Uterus (tissue), 4 donors: ENCODE measurements around the gene MUC20. TPM values are rescaled to one million over a fixed set of nuclear protein-coding genes. Genes with fewer than 3 reads are reported as not detected.
"Not testable (repeated sequence)": the region's sequence is repeated elsewhere in the genome, so short reads cannot be mapped to it uniquely, and the experiment has no call there.

Experiments
- DNase-seq, 2 donors: peaks; one replicate each; pipeline ENCODE4 v3.0.0-alpha.2; 2019 to 2020
- H3K27ac ChIP-seq, 2 donors: fragments of 200-600 bp; sonication (generic); 1 replicate in 1 of 2; 2 replicates in 1 of 2; pipeline ENCODE4 v1.5.1; 2016 to 2018
- H3K27me3 ChIP-seq, 2 donors: fragments of 200-600 bp; sonication (generic); one replicate each; pipeline ENCODE4 v1.5.1; 2018 to 2019; ENCODE audit warnings: control low read depth in 1 of 2
- H3K36me3 ChIP-seq, 2 donors: fragments of 200-600 bp; sonication (generic); one replicate each; pipeline ENCODE4 v1.5.1; 2019; ENCODE audit warnings: control low read depth in 1 of 2
- H3K4me1 ChIP-seq, 2 donors: fragments of 200-600 bp; sonication (generic); one replicate each; pipeline ENCODE4 v1.5.1; 2018 to 2019; ENCODE audit warnings: control low read depth in 1 of 2
- H3K4me3 ChIP-seq, 2 donors: fragments of 200-600 bp; sonication (generic); 1 replicate in 1 of 2; 2 replicates in 1 of 2; pipeline ENCODE4 v1.5.1; 2018 to 2019; ENCODE audit warnings: mild to moderate bottlenecking in 1 of 2
- H3K9me3 ChIP-seq, 2 donors: fragments of 200-600 bp; sonication (generic); one replicate each; pipeline ENCODE4 v1.5.1; 2019; ENCODE audit warnings: control low read depth in 1 of 2
- CTCF ChIP-seq, 4 experiments: fragments of 200-600 bp in 2 of 4; fragments of 450-650 bp in 2 of 4; sonication (generic) in 2 of 4; IDR thresholded peaks; one replicate each; pipeline ENCODE4 v1.5.1; 2016 to 2019; ENCODE audit warnings: antibody characterized with exemption in 4 of 4, mild to moderate bottlenecking in 2 of 4, moderate library complexity in 1 of 4
- POLR2A ChIP-seq, 2 donors: fragments of 450-650 bp; IDR thresholded peaks; one replicate each; pipeline ENCODE4 v1.6.1; 2016; ENCODE audit warnings: antibody characterized with exemption in 2 of 2, mild to moderate bottlenecking in 1 of 2, moderate library complexity in 1 of 2
- intact Hi-C: fragments of 100-400 bp; cut with DNase I; formaldehyde crosslinking; loops from one replicate; pipeline ENCODE4 v1.15.1; 2023; ENCODE audit warnings: low total_unique reads
- total RNA-seq, 4 donors: library from RNA; depleted of rRNA in 3 of 4; stranded (reverse); fragments of >200 nt in 3 of 4; gene quantifications; one replicate each; pipeline versions ENCODE4 v1.1.0 to v1.2.4, GENCODE V29; 2014 to 2023
- donor health status: DM: yes; HTN: yes; CAD: no.

The MUC20 gene
- total RNA-seq, 4 donors from 2014 or later = 0.29 to 17.6 (median 4.4) TPM

GRCh38 chr3:195729476-195730251, 8.9 kb downstream of the MUC20 start:
- Histone ChIP-seq H3K4me1 (no peaks in the 10 kb centered on the region), H3K36me3 (no peaks in the 10 kb centered on the region), H3K27ac (no peak overlapping the region), H3K27me3 (no peaks in the 10 kb centered on the region), H3K4me3 (no peak overlapping the region), H3K9me3 (no peaks in the 10 kb centered on the region)
- intact Hi-C loops = no loop called here
- TF ChIP-seq CTCF (IDR thresholded peaks at IDR 0.05) (no peak), POLR2A (IDR thresholded peaks at IDR 0.05) (no peak)
- no peak for DNase-seq

- no peak overlapping the region for H3K4me3 ChIP-seq
- no peak overlapping the region for H3K27ac ChIP-seq
- intact Hi-C loops = no loop called here
- no peaks in the 10 kb centered on the region for H3K4me1 ChIP-seq
- H3K36me3 ChIP-seq = no peaks in the 10 kb centered on the region
- TF ChIP-seq POLR2A (IDR thresholded peaks at IDR 0.05) (no peak), CTCF (IDR thresholded peaks at IDR 0.05) (no peak)
- H3K27me3 ChIP-seq = no peaks in the 10 kb centered on the region
- H3K9me3 ChIP-seq = no peaks in the 10 kb centered on the region
- no peak for DNase-seq
These were observed 10.7 kb downstream of the MUC20 start for GRCh38 chr3:195731356-195731905.

- DNase-seq = no peak
- no peaks in the 10 kb centered on the region for H3K36me3 ChIP-seq
- no peak for TF ChIP-seq CTCF (IDR thresholded peaks at IDR 0.05)
- TF ChIP-seq POLR2A (IDR thresholded peaks at IDR 0.05) = no peak
- H3K27me3 ChIP-seq = no peaks in the 10 kb centered on the region
- H3K27ac ChIP-seq = no peak overlapping the region
- no peaks in the 10 kb centered on the region for H3K9me3 ChIP-seq
- intact Hi-C loops = no loop called here
- no peaks in the 10 kb centered on the region for H3K4me1 ChIP-seq
- H3K4me3 ChIP-seq = no peak overlapping the region
These were observed 12.2 kb downstream of the MUC20 start for GRCh38 chr3:195732940-195733339.

- DNase-seq = no peak
- Histone ChIP-seq H3K27me3 (no peaks in the 10 kb centered on the region), H3K9me3 (no peaks in the 10 kb centered on the region), H3K36me3 (no peaks in the 10 kb centered on the region), H3K4me1 (no peaks in the 10 kb centered on the region), H3K4me3 (no peak overlapping the region), H3K27ac (no peak overlapping the region)
- TF ChIP-seq CTCF (IDR thresholded peaks at IDR 0.05) (no peak), POLR2A (IDR thresholded peaks at IDR 0.05) (no peak)
- intact Hi-C loops = no loop called here
These were observed 14.4 kb downstream of the MUC20 start for GRCh38 chr3:195735036-195735695.

GRCh38 chr3:195736866-195737490, 16.2 kb downstream of the MUC20 start:
- no peak overlapping the region for H3K27ac ChIP-seq
- no peaks in the 10 kb centered on the region for H3K36me3 ChIP-seq
- no peak for TF ChIP-seq CTCF (IDR thresholded peaks at IDR 0.05)
- no peak for TF ChIP-seq POLR2A (IDR thresholded peaks at IDR 0.05)
- intact Hi-C loops = no loop called here
- H3K9me3 ChIP-seq = no peaks in the 10 kb centered on the region
- no peaks in the 10 kb centered on the region for H3K27me3 ChIP-seq
- H3K4me3 ChIP-seq = no peak overlapping the region
- H3K4me1 ChIP-seq = no peaks in the 10 kb centered on the region
- DNase-seq = no peak

GRCh38 chr3:195737782-195738181, 17.0 kb downstream of the MUC20 start:
- H3K36me3 ChIP-seq, H3K9me3 ChIP-seq, H3K27ac ChIP-seq, H3K27me3 ChIP-seq, H3K4me3 ChIP-seq, H3K4me1 ChIP-seq, DNase-seq, intact Hi-C loops: not testable (repeated sequence)
